ENCODE results near the gene CEP128.

CEP128 gene

DNA sequence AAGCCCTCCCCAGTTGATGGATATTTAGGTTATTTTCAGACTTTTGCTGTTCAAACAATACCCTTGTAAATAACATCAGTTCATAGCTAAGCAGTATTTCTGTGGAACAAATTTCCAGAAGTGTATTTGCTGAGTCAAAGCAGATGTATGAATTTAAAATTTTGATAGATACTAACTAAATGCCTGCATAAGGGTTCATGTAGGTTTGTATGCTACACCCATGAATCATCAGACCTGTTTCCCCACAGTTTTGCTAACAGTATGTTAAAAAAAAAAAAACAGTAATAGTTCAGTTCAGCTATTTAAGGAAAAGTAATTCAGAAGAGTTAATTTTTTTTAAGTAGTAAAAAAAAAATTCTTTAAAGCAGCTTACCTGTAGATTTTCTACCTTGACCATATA lies 494.1 kb downstream of the CEP128 start:
- Histone ChIP-seq H3K4me1 (ENCODE audit: control insufficient read depth, insufficient read depth, low read length) (no peaks in the 10 kb centered on the region), H3K36me3 (ENCODE audit: control insufficient read depth in 2 of 2, insufficient read depth in 1 of 2, low read length in 2 of 2) (no peaks in the 10 kb centered on the region), H3K9me3 (ENCODE audit: control insufficient read depth, insufficient read depth, low read depth, low read length) (no peaks in the 10 kb centered on the region), H3K27ac (ENCODE audit: extremely low read depth, low read depth, low read length) (no peak overlapping the region), H3K4me3 (ENCODE audit: low read depth, low read length) (no peak overlapping the region)
- POLR2A ChIA-PET = no interaction called here
- TF ChIP-seq ZNF19 (tag by site-specific recombination; IDR thresholded peaks at IDR 0.05; ENCODE audit: low read depth) = no peak
- no peak for TF ChIP-seq ZNF114 (tag by site-specific recombination; IDR thresholded peaks at IDR 0.05)
- TF ChIP-seq, protein P1, sequence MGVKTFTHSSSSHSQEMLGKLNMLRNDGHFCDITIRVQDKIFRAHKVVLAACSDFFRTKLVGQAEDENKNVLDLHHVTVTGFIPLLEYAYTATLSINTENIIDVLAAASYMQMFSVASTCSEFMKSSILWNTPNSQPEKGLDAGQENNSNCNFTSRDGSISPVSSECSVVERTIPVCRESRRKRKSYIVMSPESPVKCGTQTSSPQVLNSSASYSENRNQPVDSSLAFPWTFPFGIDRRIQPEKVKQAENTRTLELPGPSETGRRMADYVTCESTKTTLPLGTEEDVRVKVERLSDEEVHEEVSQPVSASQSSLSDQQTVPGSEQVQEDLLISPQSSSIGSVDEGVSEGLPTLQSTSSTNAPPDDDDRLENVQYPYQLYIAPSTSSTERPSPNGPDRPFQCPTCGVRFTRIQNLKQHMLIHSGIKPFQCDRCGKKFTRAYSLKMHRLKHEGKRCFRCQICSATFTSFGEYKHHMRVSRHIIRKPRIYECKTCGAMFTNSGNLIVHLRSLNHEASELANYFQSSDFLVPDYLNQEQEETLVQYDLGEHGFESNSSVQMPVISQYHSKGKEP (tag by site-specific recombination; IDR thresholded peaks at IDR 0.05) = no peak
- no peak for TF ChIP-seq ZNF521 (tag by site-specific recombination; IDR thresholded peaks at IDR 0.05)
- TF ChIP-seq ZFP37 (tag by site-specific recombination; IDR thresholded peaks at IDR 0.05) = no peak
- TF ChIP-seq ZNF660 (tag by site-specific recombination; IDR thresholded peaks at IDR 0.05) = no peak
- TF ChIP-seq, protein P2, sequence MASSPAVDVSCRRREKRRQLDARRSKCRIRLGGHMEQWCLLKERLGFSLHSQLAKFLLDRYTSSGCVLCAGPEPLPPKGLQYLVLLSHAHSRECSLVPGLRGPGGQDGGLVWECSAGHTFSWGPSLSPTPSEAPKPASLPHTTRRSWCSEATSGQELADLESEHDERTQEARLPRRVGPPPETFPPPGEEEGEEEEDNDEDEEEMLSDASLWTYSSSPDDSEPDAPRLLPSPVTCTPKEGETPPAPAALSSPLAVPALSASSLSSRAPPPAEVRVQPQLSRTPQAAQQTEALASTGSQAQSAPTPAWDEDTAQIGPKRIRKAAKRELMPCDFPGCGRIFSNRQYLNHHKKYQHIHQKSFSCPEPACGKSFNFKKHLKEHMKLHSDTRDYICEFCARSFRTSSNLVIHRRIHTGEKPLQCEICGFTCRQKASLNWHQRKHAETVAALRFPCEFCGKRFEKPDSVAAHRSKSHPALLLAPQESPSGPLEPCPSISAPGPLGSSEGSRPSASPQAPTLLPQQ (tag by site-specific recombination; IDR thresholded peaks at IDR 0.05) = no peak
- TF ChIP-seq ZNF776 (tag by site-specific recombination; IDR thresholded peaks at IDR 0.05; ENCODE audit: borderline replicate concordance) = no peak
- TF ChIP-seq, protein P3, sequence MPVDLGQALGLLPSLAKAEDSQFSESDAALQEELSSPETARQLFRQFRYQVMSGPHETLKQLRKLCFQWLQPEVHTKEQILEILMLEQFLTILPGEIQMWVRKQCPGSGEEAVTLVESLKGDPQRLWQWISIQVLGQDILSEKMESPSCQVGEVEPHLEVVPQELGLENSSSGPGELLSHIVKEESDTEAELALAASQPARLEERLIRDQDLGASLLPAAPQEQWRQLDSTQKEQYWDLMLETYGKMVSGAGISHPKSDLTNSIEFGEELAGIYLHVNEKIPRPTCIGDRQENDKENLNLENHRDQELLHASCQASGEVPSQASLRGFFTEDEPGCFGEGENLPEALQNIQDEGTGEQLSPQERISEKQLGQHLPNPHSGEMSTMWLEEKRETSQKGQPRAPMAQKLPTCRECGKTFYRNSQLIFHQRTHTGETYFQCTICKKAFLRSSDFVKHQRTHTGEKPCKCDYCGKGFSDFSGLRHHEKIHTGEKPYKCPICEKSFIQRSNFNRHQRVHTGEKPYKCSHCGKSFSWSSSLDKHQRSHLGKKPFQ (tag by site-specific recombination; IDR thresholded peaks at IDR 0.05) = no peak
- TF ChIP-seq ZNF24 (tag by site-specific recombination; IDR thresholded peaks at IDR 0.05) = no peak
- CTCF ChIA-PET = interaction anchor here (0.7 kb wide), 1 partner anchor 18 kb away, joined by 3 read pairs; no protein-coding TSS in a partner anchor

Measured in HEK293 (cell line).